ENCODE data around the gene ASGR1. TPM values are rescaled to one million over a fixed set of nuclear protein-coding genes. Genes with fewer than 3 reads are reported as not detected.

ASGR1 gene
- total RNA-seq, result 20.1 TPM

GRCh38 chr17:7179317-7180254 is at the start of gene ASGR1:
ASGR1 (minus strand) TSS chr17:7179370; CDS start chr17:7178563, 807 bp downstream.

GRCh38 chr17:7219812-7220592 is 40.8 kb upstream of the ASGR1 start, which contains the start of the genes ACADVL and DLG4:
ACADVL (plus strand) TSS chr17:7219938; CDS start chr17:7219985, 47 bp downstream.
DLG4 (minus strand) TSS chr17:7219836.

Small RNA genes within 50 kb of the gene (small RNA-seq; reads per million reads assigned to genes)
- gene AC120057.4 (not detected), gene MIR324 (8.0 reads per million, percentile 93 among the genes with 10 or more reads in this experiment)

Other genes starting within 250 kb of the ASGR1 start
- not detected for gene ALOX12, start 183.3 kb downstream of the ASGR1 start, total RNA-seq
- gene RNASEK, start 166.7 kb downstream of the ASGR1 start, total RNA-seq, result 60.2 TPM
- gene BCL6B, start 156.3 kb downstream of the ASGR1 start, total RNA-seq, result 3.0 TPM
- gene SLC16A13, start 143.4 kb downstream of the ASGR1 start, total RNA-seq, result 0.92 TPM
- gene SLC16A11, start 135.3 kb downstream of the ASGR1 start, total RNA-seq, result 0.23 TPM
- gene CLEC10A, start 99.1 kb downstream of the ASGR1 start, total RNA-seq, result not detected
- gene ASGR2, start 64.5 kb downstream of the ASGR1 start, total RNA-seq, result not detected
- 136 TPM for gene DLG4, start 40.5 kb upstream of the ASGR1 start, total RNA-seq
- gene ACADVL, start 40.6 kb upstream of the ASGR1 start, total RNA-seq, result 97.6 TPM
- 56.1 TPM for gene DVL2, start 55.1 kb upstream of the ASGR1 start, total RNA-seq
- gene PHF23, start 60.1 kb upstream of the ASGR1 start, total RNA-seq, result 28.6 TPM
- 167 TPM for gene GABARAP, start 63.1 kb upstream of the ASGR1 start, total RNA-seq
- 40.1 TPM for gene CTDNEP1, start 72.4 kb upstream of the ASGR1 start, total RNA-seq
- gene ELP5, start 72.8 kb upstream of the ASGR1 start, total RNA-seq, result 29.5 TPM
- 0.92 TPM for gene CLDN7, start 83.1 kb upstream of the ASGR1 start, total RNA-seq
- 0.23 TPM for gene SLC2A4, start 102.3 kb upstream of the ASGR1 start, total RNA-seq
- 1.4 TPM for gene YBX2, start 115.3 kb upstream of the ASGR1 start, total RNA-seq
- 168 TPM for gene EIF5A, start 128.3 kb upstream of the ASGR1 start, total RNA-seq
- 38.5 TPM for gene GPS2, start 136.0 kb upstream of the ASGR1 start, total RNA-seq
- 44.3 TPM for gene NEURL4, start 150.0 kb upstream of the ASGR1 start, total RNA-seq
- 0.23 TPM for gene ACAP1, start 157.2 kb upstream of the ASGR1 start, total RNA-seq
- gene KCTD11, start 172.8 kb upstream of the ASGR1 start, total RNA-seq, result 4.6 TPM
- not detected for gene TMEM95, start 175.8 kb upstream of the ASGR1 start, total RNA-seq
- 1.4 TPM for gene TNK1, start 201.7 kb upstream of the ASGR1 start, total RNA-seq
- 9.2 TPM for gene PLSCR3, start 215.2 kb upstream of the ASGR1 start, total RNA-seq
- 63.7 TPM for gene TMEM256, start 224.7 kb upstream of the ASGR1 start, total RNA-seq
- gene NLGN2, start 228.5 kb upstream of the ASGR1 start, total RNA-seq, result 19.1 TPM
- not detected for gene SPEM1, start 241.0 kb upstream of the ASGR1 start, total RNA-seq
- gene SPEM2, start 246.2 kb upstream of the ASGR1 start, total RNA-seq, result not detected
- not detected for gene SPEM3, start 249.5 kb upstream of the ASGR1 start, total RNA-seq

All from diencephalon (tissue), 1 donor.